Endodermal cell (in vitro differentiated cells): ENCODE results near the gene GHRH. TPM values are rescaled to one million over a fixed set of nuclear protein-coding genes. Genes with fewer than 3 reads are reported as not detected.

ENCODE experiments used
- DNase-seq: peaks from one replicate; pipeline ENCODE4 v3.0.0-alpha.2; 2017
- H3K27ac ChIP-seq: 2 replicates; pipeline ENCODE4 v1.5.1; 2013; ENCODE audit warnings: mild to moderate bottlenecking, low read depth, low read length, moderate library complexity
- H3K27me3 ChIP-seq: 2 replicates; pipeline ENCODE4 v1.6.1; 2013; ENCODE audit warnings: mild to moderate bottlenecking, low read length, moderate library complexity; ENCODE audit not compliant: insufficient read depth, control insufficient read depth, poor library complexity, severe bottlenecking
- H3K36me3 ChIP-seq: 2 replicates; pipeline ENCODE4 v1.7.0; 2013; ENCODE audit warnings: mild to moderate bottlenecking, low read length, moderate library complexity; ENCODE audit not compliant: control insufficient read depth, insufficient read depth
- H3K4me1 ChIP-seq: one replicate; pipeline ENCODE4 v1.7.0; 2013; ENCODE audit warnings: low read length; ENCODE audit not compliant: control insufficient read depth, insufficient read depth
- H3K4me3 ChIP-seq: 2 replicates; pipeline ENCODE4 v1.5.1; 2013; ENCODE audit warnings: mild to moderate bottlenecking, low read length, moderate library complexity
- H3K9ac ChIP-seq: 2 replicates; pipeline ENCODE4 v1.6.1; 2013; ENCODE audit warnings: mild to moderate bottlenecking, low read length, moderate library complexity; ENCODE audit not compliant: poor library complexity, severe bottlenecking; ENCODE audit errors: extremely low read depth
- H3K9me3 ChIP-seq: 2 replicates; pipeline ENCODE4 v1.6.1; 2013; ENCODE audit warnings: mild to moderate bottlenecking, low read length, moderate library complexity; ENCODE audit not compliant: control insufficient read depth
- H3K27ac Mint-ChIP-seq: 2 replicates; pipeline ENCODE4 v1.8.0; 2020; ENCODE audit warnings: mixed read lengths
- H3K27me3 Mint-ChIP-seq: 2 replicates; pipeline ENCODE4 v1.8.0; 2021; ENCODE audit warnings: mild to moderate bottlenecking, mixed read lengths; ENCODE audit not compliant: insufficient read depth
- H3K36me3 Mint-ChIP-seq: 2 replicates; pipeline ENCODE4 v1.8.0; 2020; ENCODE audit warnings: low read depth, mixed read lengths
- H3K4me1 Mint-ChIP-seq: 2 replicates; pipeline ENCODE4 v1.8.0; 2020; ENCODE audit warnings: mixed read lengths
- H3K4me3 Mint-ChIP-seq: 2 replicates; pipeline ENCODE4 v1.8.0; 2020; ENCODE audit warnings: mild to moderate bottlenecking, moderate library complexity, mixed read lengths
- H3K9me3 Mint-ChIP-seq: 2 replicates; pipeline ENCODE4 v1.8.0; 2020; ENCODE audit warnings: mild to moderate bottlenecking, mixed read lengths
- CTCF ChIP-seq: fragments of 200-600 bp; sonication (generic); conservative IDR thresholded peaks from 2 replicates; pipeline ENCODE4 v1.5.0; 2021; ENCODE audit warnings: antibody characterized with exemption, mild to moderate bottlenecking
- WGBS, 2 experiments: methylation state at CpG; one replicate each; pipeline versions ENCODE4 v1.1.5 to v1.1.7; 2013; ENCODE audit warnings: missing lambda C conversion rate in 2 of 2, mixed read lengths in 1 of 2; ENCODE audit not compliant: insufficient coverage in 1 of 2, insufficient read length in 1 of 2; 5-methylcytosine and 5-hydroxymethylcytosine counted together
- total RNA-seq, 2 donors: library from RNA; stranded (reverse); fragmentation: NEBNext Ultra II Directional in 1 of 2; extraction: Animal tissue kit (Norgen Biotek cat#: 25700) in 1 of 2; gene quantifications; 2 replicates in 1 of 2; 3 replicates in 1 of 2; pipeline ENCODE4 v1.2.1, GENCODE V29; 2021

The GHRH gene
- total RNA-seq, 2 donors from 2014 or later = not detected

- no peaks in the 10 kb centered on the region for H3K27me3 Mint-ChIP-seq
- Histone ChIP-seq H3K27me3 (no peaks in the 10 kb centered on the region), H3K27ac (no peak overlapping the region), H3K36me3 (peaks cover 95% of the 10 kb centered on the region), H3K4me1 (no peaks in the 10 kb centered on the region), H3K4me3 (no peak overlapping the region), H3K9ac (no peak overlapping the region), H3K9me3 (no peaks in the 10 kb centered on the region)
- H3K4me1 Mint-ChIP-seq = no peaks in the 10 kb centered on the region
- TF ChIP-seq CTCF = no peak
- peaks cover 90% of the 10 kb centered on the region for H3K36me3 Mint-ChIP-seq
- 96 to 100% methylated on average over 4 to 5 of the region's 5 CpGs for WGBS, 2 experiments
- H3K27ac Mint-ChIP-seq = no peak overlapping the region
- no peaks in the 10 kb centered on the region for H3K9me3 Mint-ChIP-seq
- no peak overlapping the region for H3K4me3 Mint-ChIP-seq
- DNase-seq = no peak
Measured at GRCh38 chr20:37237656-37238055, 24.0 kb downstream of the GHRH start.

- no peak overlapping the region for H3K4me3 Mint-ChIP-seq
- H3K27ac Mint-ChIP-seq = no peak overlapping the region
- H3K9me3 Mint-ChIP-seq = no peaks in the 10 kb centered on the region
- H3K27me3 ChIP-seq = no peaks in the 10 kb centered on the region
- H3K4me1 ChIP-seq = no peaks in the 10 kb centered on the region
- H3K9ac ChIP-seq = no peak overlapping the region
- 92 to 100% methylated on average over 2 to 4 of the region's 4 CpGs for WGBS, 2 experiments
- H3K4me1 Mint-ChIP-seq = no peaks in the 10 kb centered on the region
- H3K4me3 ChIP-seq = no peak overlapping the region
- TF ChIP-seq CTCF = no peak
- H3K27me3 Mint-ChIP-seq = no peaks in the 10 kb centered on the region
- no peak for DNase-seq
- peaks cover 90% of the 10 kb centered on the region for H3K36me3 Mint-ChIP-seq
- no peak overlapping the region for H3K27ac ChIP-seq
- peaks cover 95% of the 10 kb centered on the region for H3K36me3 ChIP-seq
- no peaks in the 10 kb centered on the region for H3K9me3 ChIP-seq
Measured at GRCh38 chr20:37236462-37236861, 25.2 kb downstream of the GHRH start.

GRCh38 chr20:37235065-37235464 is 26.5 kb downstream of the GHRH start:
- DNase-seq = no peak
- Mint-ChIP-seq H3K27ac (no peak overlapping the region), H3K4me1 (no peaks in the 10 kb centered on the region), H3K27me3 (no peaks in the 10 kb centered on the region), H3K36me3 (peaks cover 90% of the 10 kb centered on the region), H3K4me3 (no peak overlapping the region), H3K9me3 (no peaks in the 10 kb centered on the region)
- Histone ChIP-seq H3K9ac (no peak overlapping the region), H3K9me3 (no peaks in the 10 kb centered on the region), H3K27ac (peak overlapping the region; percentile 44), H3K27me3 (no peaks in the 10 kb centered on the region), H3K4me1 (no peaks in the 10 kb centered on the region), H3K4me3 (no peak overlapping the region), H3K36me3 (peaks cover 95% of the 10 kb centered on the region)
- WGBS, 2 experiments = 80 to 93% methylated on average over 5 to 6 of the region's 6 CpGs
- no peak for TF ChIP-seq CTCF
